ENCODE results near the gene CACNA1E. TPM values are rescaled to one million over a fixed set of nuclear protein-coding genes. Genes with fewer than 3 reads are reported as not detected.
A peak's percentile ranks its signal among the peaks of the same experiment; 100 is the strongest.

The CACNA1E gene
- total and polyA plus RNA-seq, 2 of the 13 experiments (the other 11 are each of a cell fraction or from before 2014, with no cell fraction given) = not detected

GRCh38 chr1:181659321-181659957, 176.1 kb downstream of the CACNA1E start (continued):
- TF ChIP-seq EP300 (IDR thresholded peaks at IDR 0.05; ENCODE audit: low read depth in 2 of 2, low read length in 2 of 2) = 0 out of 4 replicates have a peak, but pooled peaks of 1 of the 2 experiments have one; percentile 6
- no peak for TF ChIP-seq EP300 (CRISPR knock-in tag; IDR thresholded peaks at IDR 0.05; ENCODE audit: borderline replicate concordance)
- no peak for TF ChIP-seq RAD21 (CRISPR knock-in tag; IDR thresholded peaks at IDR 0.05)
- TF ChIP-seq SNAI1 (CRISPR knock-in tag; IDR thresholded peaks at IDR 0.05; ENCODE audit: borderline replicate concordance) = no peak
- TF ChIP-seq NFATC3 (CRISPR knock-in tag; IDR thresholded peaks at IDR 0.05) = no peak
- TF ChIP-seq, protein P1, sequence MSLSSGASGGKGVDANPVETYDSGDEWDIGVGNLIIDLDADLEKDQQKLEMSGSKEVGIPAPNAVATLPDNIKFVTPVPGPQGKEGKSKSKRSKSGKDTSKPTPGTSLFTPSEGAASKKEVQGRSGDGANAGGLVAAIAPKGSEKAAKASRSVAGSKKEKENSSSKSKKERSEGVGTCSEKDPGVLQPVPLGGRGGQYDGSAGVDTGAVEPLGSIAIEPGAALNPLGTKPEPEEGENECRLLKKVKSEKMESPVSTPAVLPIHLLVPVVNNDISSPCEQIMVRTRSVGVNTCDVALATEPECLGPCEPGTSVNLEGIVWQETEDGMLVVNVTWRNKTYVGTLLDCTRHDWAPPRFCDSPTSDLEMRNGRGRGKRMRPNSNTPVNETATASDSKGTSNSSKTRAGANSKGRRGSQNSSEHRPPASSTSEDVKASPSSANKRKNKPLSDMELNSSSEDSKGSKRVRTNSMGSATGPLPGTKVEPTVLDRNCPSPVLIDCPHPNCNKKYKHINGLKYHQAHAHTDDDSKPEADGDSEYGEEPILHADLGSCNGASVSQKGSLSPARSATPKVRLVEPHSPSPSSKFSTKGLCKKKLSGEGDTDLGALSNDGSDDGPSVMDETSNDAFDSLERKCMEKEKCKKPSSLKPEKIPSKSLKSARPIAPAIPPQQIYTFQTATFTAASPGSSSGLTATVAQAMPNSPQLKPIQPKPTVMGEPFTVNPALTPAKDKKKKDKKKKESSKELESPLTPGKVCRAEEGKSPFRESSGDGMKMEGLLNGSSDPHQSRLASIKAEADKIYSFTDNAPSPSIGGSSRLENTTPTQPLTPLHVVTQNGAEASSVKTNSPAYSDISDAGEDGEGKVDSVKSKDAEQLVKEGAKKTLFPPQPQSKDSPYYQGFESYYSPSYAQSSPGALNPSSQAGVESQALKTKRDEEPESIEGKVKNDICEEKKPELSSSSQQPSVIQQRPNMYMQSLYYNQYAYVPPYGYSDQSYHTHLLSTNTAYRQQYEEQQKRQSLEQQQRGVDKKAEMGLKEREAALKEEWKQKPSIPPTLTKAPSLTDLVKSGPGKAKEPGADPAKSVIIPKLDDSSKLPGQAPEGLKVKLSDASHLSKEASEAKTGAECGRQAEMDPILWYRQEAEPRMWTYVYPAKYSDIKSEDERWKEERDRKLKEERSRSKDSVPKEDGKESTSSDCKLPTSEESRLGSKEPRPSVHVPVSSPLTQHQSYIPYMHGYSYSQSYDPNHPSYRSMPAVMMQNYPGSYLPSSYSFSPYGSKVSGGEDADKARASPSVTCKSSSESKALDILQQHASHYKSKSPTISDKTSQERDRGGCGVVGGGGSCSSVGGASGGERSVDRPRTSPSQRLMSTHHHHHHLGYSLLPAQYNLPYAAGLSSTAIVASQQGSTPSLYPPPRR (CRISPR knock-in tag; IDR thresholded peaks at IDR 0.05; ENCODE audit: borderline replicate concordance) = no peak
- TF ChIP-seq MIER3 (CRISPR knock-in tag; IDR thresholded peaks at IDR 0.05; ENCODE audit: borderline replicate concordance) = no peak
- peak; percentile 66 for TF ChIP-seq ZNF644 (CRISPR knock-in tag; IDR thresholded peaks at IDR 0.05; ENCODE audit: low read depth)
- TF ChIP-seq, protein P2, sequence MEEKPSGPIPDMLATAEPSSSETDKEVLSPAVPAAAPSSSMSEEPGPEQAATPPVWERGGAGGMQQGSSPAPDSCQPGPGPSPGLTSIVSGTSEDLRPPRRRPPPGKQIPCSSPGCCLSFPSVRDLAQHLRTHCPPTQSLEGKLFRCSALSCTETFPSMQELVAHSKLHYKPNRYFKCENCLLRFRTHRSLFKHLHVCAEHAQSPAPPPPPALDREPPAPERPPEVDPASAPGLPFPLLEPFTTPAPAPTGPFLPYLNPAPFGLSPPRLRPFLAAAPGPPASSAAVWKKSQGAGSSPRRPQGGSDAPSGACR (CRISPR knock-in tag; IDR thresholded peaks at IDR 0.05) = no peak
- no peak for TF ChIP-seq CREM (IDR thresholded peaks at IDR 0.05)
- TF ChIP-seq CREM (CRISPR knock-in tag; IDR thresholded peaks at IDR 0.05) = no peak
- no peak for TF ChIP-seq FOXJ3 (CRISPR knock-in tag; IDR thresholded peaks at IDR 0.05; ENCODE audit: borderline replicate concordance)
- TF ChIP-seq RBM39 (IDR thresholded peaks at IDR 0.05; ENCODE audit: low read depth, low read length, poor library complexity, severe bottlenecking) = no peak
- 0 out of 2 replicates have a peak, but pooled peaks have one; percentile 28 for TF ChIP-seq ARNTL (CRISPR knock-in tag; IDR thresholded peaks at IDR 0.05)
- no peak for TF ChIP-seq ZFP82 (CRISPR knock-in tag; IDR thresholded peaks at IDR 0.05; ENCODE audit: borderline replicate concordance)
- TF ChIP-seq GABPB1 (CRISPR knock-in tag; IDR thresholded peaks at IDR 0.05) = no peak
- no peak for TF ChIP-seq KDM3A (CRISPR knock-in tag; IDR thresholded peaks at IDR 0.05; ENCODE audit: low read depth)
- TF ChIP-seq THAP8 (CRISPR knock-in tag; IDR thresholded peaks at IDR 0.05; ENCODE audit: borderline replicate concordance) = no peak
- peak; percentile 52 for TF ChIP-seq RFX3 (CRISPR knock-in tag; IDR thresholded peaks at IDR 0.05)
- no peak for TF ChIP-seq ZBTB7A (CRISPR knock-in tag; IDR thresholded peaks at IDR 0.05)
- TF ChIP-seq HIVEP1 (CRISPR knock-in tag; IDR thresholded peaks at IDR 0.05) = no peak
- TF ChIP-seq ZNF549 (CRISPR knock-in tag; IDR thresholded peaks at IDR 0.05) = no peak
- no peak for TF ChIP-seq FOXA1 (IDR thresholded peaks at IDR 0.05)
- TF ChIP-seq FOXA1 (CRISPR knock-in tag; IDR thresholded peaks at IDR 0.05) = peak; percentile 40; the same call in 1 of the 2 replicates
- TF ChIP-seq LCORL (IDR thresholded peaks at IDR 0.05) = no peak
- no peak for TF ChIP-seq LCORL (CRISPR knock-in tag; IDR thresholded peaks at IDR 0.05)
- no peak for TF ChIP-seq JUN (CRISPR knock-in tag; IDR thresholded peaks at IDR 0.05)
- no peak for TF ChIP-seq BRD4 (CRISPR knock-in tag; IDR thresholded peaks at IDR 0.05)
- no peak for TF ChIP-seq SATB2 (CRISPR knock-in tag; IDR thresholded peaks at IDR 0.05)

Data from HepG2 (cell line).